Ammon's horn (tissue), 1 donor: ENCODE results near the gene ALAD.
"Not testable (repeated sequence)": the region's sequence is repeated elsewhere in the genome, so short reads cannot be mapped to it uniquely, and the experiment has no call there.

Experiments
- DNase-seq: peaks from one replicate; pipeline ENCODE4 v3.0.0-alpha.2; 2016; ENCODE audit warnings: low spot score

Gene ALAD

GRCh38 chr9:113373256-113373655 lies 27.8 kb downstream of the ALAD start:
- DNase-seq = no peak

GRCh38 chr9:113372059-113372458 lies 29.0 kb downstream of the ALAD start:
- no peak for DNase-seq

- no peak for DNase-seq
Observed at GRCh38 chr9:113370806-113371325, 30.2 kb downstream of the ALAD start.

GRCh38 chr9:113369855-113370140 lies 31.3 kb downstream of the ALAD start:
- DNase-seq = no peak

GRCh38 chr9:113368982-113369854 lies 31.9 kb downstream of the ALAD start:
- no peak for DNase-seq

- DNase-seq = no peak
Observed at GRCh38 chr9:113368348-113368981, 32.6 kb downstream of the ALAD start.

GRCh38 chr9:113365652-113366051 lies 35.4 kb downstream of the ALAD start:
- DNase-seq = not testable (repeated sequence)

- DNase-seq = no peak
Observed at GRCh38 chr9:113364951-113365350, 36.1 kb downstream of the ALAD start.

- DNase-seq = no peak
Observed at GRCh38 chr9:113363336-113363735, 37.7 kb downstream of the ALAD start.

GRCh38 chr9:113361304-113362018 lies 39.6 kb downstream of the ALAD start:
- DNase-seq = peak; percentile 52

GRCh38 chr9:113360242-113360842 lies 40.7 kb downstream of the ALAD start:
- DNase-seq = no peak

- DNase-seq = no peak
Observed at GRCh38 chr9:113359385-113359784, 41.7 kb downstream of the ALAD start.

- DNase-seq = no peak
Observed at GRCh38 chr9:113356686-113357292, 44.3 kb downstream of the ALAD start.

- no peak for DNase-seq
Observed at GRCh38 chr9:113355040-113355596, 46.0 kb downstream of the ALAD start.

GRCh38 chr9:113352411-113352810 lies 48.7 kb downstream of the ALAD start:
- DNase-seq = no peak

GRCh38 chr9:113352006-113352405 lies 49.1 kb downstream of the ALAD start:
- DNase-seq = no peak

- no peak for DNase-seq
Observed at GRCh38 chr9:113350937-113351336, 50.1 kb downstream of the ALAD start.

GRCh38 chr9:113350107-113350661 lies 50.9 kb downstream of the ALAD start:
- DNase-seq = no peak

GRCh38 chr9:113349445-113350094 lies 51.5 kb downstream of the ALAD start, which contains the start of gene BSPRY:
Gene BSPRY, plus strand, starts transcription at chr9:113349541. Its CDS starts 39 bp downstream, at chr9:113349580.
- no peak for DNase-seq

- no peak for DNase-seq
Observed at GRCh38 chr9:113349066-113349444, 52.0 kb downstream of the ALAD start.

- no peak for DNase-seq
Observed at GRCh38 chr9:113348437-113348836, 52.6 kb downstream of the ALAD start.
